Measurements from ENCODE around the gene MDM2.

The MDM2 gene

DNA sequence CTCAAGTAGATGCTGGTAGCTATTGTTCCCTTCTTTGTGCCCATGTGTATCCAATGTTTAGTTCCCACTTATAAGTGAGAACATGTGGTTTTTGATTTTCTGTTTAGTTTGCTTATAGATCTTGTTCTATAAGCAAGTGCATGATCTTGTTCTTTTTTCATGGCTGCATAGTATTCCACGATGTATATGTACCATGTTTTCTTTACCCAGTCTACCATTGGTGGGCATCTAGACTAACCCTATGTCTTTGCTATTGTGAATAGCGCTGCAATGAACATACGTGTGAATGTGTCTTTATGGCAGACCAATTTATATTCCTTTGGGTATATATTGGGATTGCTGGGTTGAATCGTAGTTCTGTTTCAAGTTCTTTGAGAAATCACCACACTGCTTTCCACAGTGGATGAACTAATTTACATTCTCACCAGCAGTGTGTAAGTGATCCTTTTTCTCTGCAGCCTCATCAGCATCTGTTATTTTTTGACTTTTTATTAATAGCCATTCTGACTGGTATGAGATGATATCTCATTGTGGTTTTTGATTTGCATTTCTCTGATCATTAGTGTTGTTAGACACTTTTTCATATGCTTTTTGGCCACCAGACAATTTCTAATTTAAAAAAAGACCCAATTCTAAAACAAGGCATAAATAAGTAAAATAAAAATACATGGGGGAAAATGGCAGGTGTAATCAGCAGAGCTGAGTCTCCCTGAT lies 74.4 kb downstream of the MDM2 start:
- no peak for DNase-seq

- DNase-seq: no peak
Observed at GRCh38 chr12:68883151-68883550, 75.2 kb downstream of the MDM2 start.

DNA sequence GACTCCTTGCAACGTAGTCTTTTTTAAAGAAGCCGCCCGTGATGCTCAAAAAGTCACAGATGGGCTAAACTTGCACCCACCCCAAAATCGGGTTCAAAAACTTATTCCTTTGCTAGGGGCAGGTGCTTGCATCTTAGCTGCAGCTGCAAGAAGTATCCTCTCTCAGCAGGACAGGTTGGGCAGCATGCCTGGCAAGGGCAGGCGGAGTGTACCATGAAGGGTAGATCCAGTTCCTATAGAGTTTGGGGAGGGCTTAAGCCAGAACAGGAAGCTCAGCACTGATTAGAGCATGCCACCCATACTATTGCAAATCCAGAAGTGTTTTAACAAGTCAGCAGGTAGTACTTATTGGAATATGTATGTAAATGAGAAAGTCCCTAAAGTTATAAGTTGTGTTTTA lies 76.3 kb downstream of the MDM2 start:
- no peak for DNase-seq

DNA sequence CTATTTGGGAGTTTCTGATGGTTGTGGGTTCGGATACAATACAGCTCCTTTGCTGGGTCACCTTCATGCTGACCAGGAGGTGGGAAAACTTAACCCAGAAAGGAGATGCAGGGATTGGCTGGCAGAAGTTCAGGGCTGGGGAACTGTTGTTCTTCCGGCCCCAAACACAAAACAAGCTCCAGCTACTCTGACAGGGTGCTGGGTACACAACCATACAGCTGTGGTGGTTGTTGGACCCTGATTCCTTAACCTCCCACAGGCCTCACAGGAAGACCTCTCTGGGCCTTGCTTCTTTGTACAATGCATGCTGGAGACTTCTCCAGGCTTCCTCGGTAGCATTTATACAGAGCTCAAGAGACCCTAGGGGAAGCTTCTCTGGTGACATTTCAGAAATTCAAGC lies 77.4 kb downstream of the MDM2 start:
- no peak for DNase-seq

- DNase-seq: no peak
Observed at GRCh38 chr12:68886636-68887572, 78.9 kb downstream of the MDM2 start.

GRCh38 chr12:68887641-68888040 lies 79.7 kb downstream of the MDM2 start:
- DNase-seq: no peak

DNA sequence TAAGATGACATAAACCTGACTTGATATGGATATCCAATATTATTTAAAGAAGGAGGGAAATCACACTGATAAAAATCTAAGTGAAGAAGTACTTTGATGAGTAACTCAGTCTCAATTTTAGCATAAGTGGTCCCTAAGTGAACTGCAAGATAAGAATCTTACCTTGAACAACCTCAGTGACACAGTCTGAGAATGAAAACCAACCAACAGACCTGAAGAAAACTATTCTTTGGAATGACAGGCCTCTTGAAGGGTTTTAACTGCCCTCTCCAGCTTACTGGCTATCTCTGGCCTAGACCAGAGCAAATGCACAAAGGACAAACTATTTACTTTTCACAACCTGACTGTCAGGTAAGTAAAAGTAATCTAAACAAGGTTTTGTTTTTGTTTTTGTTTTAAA lies 80.3 kb downstream of the MDM2 start:
- DNase-seq: no peak

GRCh38 chr12:68890701-68891113 lies 82.7 kb downstream of the MDM2 start:
- DNase-seq: no peak

GRCh38 chr12:68891141-68891540 lies 83.2 kb downstream of the MDM2 start:
- no peak for DNase-seq

DNA sequence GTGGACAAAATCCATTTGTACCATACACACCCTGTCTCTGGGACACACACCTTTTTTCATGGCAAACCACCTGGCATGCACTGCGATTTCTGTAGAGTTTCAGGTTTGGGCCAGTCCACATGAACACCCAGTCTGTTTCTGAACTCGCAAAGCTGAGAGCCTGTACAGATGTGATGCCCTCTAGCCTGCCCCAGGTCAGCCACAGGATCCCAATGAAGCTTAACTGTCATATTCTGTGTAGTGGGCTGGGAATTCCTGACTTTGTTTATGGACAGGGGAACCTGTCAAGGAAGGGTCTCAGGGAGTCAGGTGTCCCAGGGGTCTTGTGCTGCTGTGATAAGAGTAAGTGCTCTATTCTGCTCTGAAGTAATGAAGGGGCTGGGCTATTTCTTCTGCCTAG lies 85.2 kb downstream of the MDM2 start:
- DNase-seq: no peak

- DNase-seq: no peak
Observed at GRCh38 chr12:68893741-68894140, 85.8 kb downstream of the MDM2 start.

DNA sequence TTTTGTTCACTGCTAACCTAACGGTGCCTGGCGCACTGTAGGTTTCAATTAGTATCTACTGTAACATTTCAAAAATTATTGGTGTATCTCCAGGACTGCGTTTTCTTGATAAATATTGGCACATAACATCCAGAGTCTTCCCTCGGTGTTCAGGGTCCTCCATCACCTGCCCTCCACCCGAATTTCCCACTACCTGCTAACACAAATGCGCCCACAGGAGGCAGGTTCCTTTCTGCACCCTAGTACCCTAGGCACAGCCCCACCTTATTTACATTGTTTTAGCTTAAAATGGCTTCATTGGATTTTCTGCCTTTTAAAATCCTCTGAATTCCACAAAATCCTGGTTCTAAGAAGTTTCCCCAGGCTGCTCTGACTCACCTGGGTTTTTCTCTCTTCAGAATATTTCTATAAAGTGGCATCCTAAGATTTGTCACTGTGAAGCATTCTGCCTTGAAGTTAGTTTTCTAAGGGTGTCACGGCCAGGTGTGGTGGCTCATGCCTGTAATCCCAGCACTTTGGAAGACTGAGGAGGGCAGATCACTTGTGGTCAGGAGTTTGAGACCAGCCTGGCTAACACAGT lies 86.4 kb downstream of the MDM2 start:
- no peak for DNase-seq

GRCh38 chr12:68896881-68897540 lies 89.0 kb downstream of the MDM2 start:
- DNase-seq: no peak

DNA sequence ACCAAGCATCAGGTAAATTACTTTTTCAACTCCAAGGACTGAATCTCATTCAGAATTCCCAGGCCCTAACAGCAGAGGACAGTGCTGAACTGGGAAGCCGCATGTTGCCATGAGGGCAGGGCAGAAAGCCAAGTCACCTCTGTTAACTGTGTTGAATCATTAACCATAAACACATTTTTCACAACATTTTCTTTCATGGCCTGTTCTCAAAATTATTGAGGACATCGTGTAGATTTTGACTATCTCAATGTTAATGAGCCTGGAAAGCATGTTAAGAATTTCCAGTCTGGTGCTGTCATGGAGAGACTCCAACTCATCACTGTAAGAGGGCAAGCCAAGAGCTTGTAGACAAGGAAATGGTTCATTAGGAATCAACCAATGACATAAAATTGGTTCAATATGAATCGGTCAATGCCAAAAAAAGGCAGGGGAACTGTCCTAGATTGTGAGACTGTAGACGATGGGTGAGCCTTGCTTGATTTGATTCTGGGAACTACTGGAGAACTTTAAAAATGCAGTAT lies 91.3 kb downstream of the MDM2 start:
- no peak for DNase-seq

- no peak for DNase-seq
Observed at GRCh38 chr12:68900241-68900640, 92.3 kb downstream of the MDM2 start.
